T47D (cell line): ENCODE data around the gene SHROOM4.
A peak's percentile ranks its signal among the peaks of the same experiment; 100 is the strongest.

Source experiments
- DNase-seq, 2 experiments: peaks; one replicate each; pipeline versions ENCODE4 v3.0.0 to v3.0.0-alpha.2; 2011 to 2012; ENCODE audit warnings: low read depth in 1 of 2, low spot score in 1 of 2
- JUND ChIP-seq: IDR thresholded peaks from 2 replicates; pipeline ENCODE4 v1.6.1; 2012; ENCODE audit warnings: low read depth
- in situ Hi-C: cut with HindIII; loops from 2 replicates; pipeline ENCODE4 v1.10.0; 2016; ENCODE audit warnings: low sequenced_read_pairs, low pct_unique_long_range_greater_than_20kb

SHROOM4 gene

DNA sequence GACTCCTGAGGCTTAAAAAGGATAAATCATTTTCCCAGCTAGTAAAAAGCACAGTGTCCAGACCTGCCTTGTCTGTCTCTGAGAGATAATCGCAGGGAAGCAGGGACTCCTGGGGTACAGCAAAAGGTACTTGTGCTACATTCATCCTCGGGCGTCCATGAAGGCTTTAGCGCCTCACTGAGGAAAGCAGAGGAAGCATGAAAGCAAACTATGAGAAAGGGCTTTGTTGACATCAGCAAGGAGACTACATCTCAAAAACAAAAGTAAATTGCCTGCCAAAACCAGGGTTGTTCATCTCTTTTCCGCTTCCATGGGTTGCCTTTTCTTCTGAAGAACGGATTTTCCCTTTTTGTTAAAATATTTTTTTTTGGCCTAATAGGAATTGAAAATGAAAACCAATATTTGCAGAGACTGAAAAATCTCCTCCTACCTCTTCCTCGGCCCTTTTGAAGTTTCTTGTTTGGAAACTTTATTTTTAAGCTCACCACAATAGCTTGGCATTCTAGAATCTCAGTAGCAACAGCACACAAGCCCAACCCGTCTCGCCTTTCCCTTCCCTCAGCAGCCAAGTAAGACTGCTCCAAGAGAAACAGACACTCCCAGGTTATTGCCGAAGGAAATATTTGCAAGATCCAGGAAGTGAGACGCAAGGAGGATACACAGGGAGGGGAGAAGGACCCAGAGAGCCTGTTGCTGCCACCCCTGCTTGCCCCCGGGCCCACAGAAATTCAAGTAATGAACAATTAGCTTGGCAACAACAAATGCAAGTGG lies 195.0 kb downstream of the SHROOM4 start:
- in situ Hi-C loops: no loop called here
- peak; percentile 7 to 55 for DNase-seq

GRCh38 chrX:50617183-50617582 lies 196.8 kb downstream of the SHROOM4 start:
- in situ Hi-C loops: no loop called here
- TF ChIP-seq JUND: no peak
- no peak for DNase-seq

More for the DNA sequence above, 195.0 kb downstream of the SHROOM4 start:
- no peak for TF ChIP-seq JUND

GRCh38 chrX:50615570-50616158 lies 198.3 kb downstream of the SHROOM4 start:
- in situ Hi-C loops: no loop called here

DNA sequence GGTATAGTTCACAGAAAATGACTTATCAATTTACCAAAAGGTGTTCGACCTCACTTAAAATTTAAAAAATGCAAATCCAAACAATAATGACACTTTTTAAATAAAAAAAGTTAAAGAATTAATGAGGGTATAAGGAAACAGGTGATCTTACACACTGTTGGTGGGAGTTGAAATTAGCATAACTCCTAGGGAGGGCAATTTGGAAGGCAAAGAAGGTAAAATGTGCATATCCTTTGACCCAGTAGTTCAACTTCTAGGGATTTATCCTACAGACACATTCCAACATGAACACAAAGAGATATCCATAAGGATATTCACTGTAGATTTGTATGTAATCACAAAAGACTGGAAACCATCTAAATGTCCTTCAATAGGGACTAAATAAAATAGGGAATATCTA lies 199.5 kb downstream of the SHROOM4 start:
- in situ Hi-C loops: no loop called here

More at GRCh38 chrX:50615570-50616158, 198.3 kb downstream of the SHROOM4 start:
- no peak for TF ChIP-seq JUND
- DNase-seq: no peak

DNA sequence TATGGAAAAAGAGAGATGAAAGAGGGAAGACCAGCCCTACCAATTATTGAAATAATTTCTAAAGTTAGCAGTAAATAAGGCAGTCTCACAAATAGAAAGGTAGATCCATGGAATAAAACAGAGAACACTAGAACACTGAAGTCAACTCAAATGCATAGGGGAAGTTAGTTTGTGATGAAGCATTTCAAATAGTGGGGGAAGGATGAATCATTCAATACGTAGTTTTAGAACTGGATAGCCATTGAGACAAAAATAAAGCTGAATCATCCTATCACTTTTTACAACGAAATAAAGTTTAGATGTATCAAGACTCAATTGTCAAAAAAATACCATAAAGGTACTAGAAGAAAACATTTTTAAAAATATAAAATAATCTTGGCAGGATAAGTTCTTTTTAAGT lies 200.1 kb downstream of the SHROOM4 start:
- no peak for DNase-seq
- in situ Hi-C loops: no loop called here
- no peak for TF ChIP-seq JUND

More for the DNA sequence above, 199.5 kb downstream of the SHROOM4 start:
- DNase-seq: no peak
- TF ChIP-seq JUND: no peak

- in situ Hi-C loops: no loop called here
- no peak for TF ChIP-seq JUND
These were observed 204.2 kb downstream of the SHROOM4 start for GRCh38 chrX:50609796-50610195.

GRCh38 chrX:50606300-50606950 lies 207.6 kb downstream of the SHROOM4 start:
- in situ Hi-C loops: no loop called here
- no peak for DNase-seq
- no peak for TF ChIP-seq JUND

More at GRCh38 chrX:50609796-50610195, 204.2 kb downstream of the SHROOM4 start:
- no peak for DNase-seq

- in situ Hi-C loops: no loop called here
- TF ChIP-seq JUND: no peak
- no peak for DNase-seq
These were observed 217.9 kb downstream of the SHROOM4 start for GRCh38 chrX:50596056-50596455.

GRCh38 chrX:50594788-50595187 lies 219.2 kb downstream of the SHROOM4 start:
- in situ Hi-C loops: no loop called here
- no peak for TF ChIP-seq JUND
- no peak for DNase-seq

- DNase-seq: no peak
- in situ Hi-C loops: no loop called here
- no peak for TF ChIP-seq JUND
These were observed 227.0 kb downstream of the SHROOM4 start for GRCh38 chrX:50586980-50587379.

DNA sequence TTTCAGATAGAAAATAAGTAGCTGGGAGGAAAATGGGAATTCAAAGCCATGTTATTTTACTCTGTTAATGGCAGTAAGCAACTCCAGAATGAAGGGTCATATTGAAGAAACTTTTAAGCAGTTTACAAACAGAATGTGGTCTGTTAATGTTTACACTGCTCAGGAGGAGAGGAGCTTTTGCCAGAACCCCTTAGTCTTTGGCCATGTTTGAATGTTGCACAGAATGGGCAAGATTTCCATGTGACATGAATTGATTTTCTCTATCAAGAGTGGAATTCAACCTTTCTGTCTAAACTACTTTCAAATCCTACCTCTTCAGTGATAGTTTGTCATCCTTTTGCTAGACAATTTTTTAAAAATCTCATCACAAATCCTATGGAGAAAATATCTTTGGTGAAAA lies 227.6 kb downstream of the SHROOM4 start:
- no peak for TF ChIP-seq JUND
- in situ Hi-C loops: no loop called here

GRCh38 chrX:50581405-50581804 lies 232.6 kb downstream of the SHROOM4 start:
- no peak for TF ChIP-seq JUND
- DNase-seq: no peak
- in situ Hi-C loops: no loop called here

More for the DNA sequence above, 227.6 kb downstream of the SHROOM4 start:
- DNase-seq: no peak

DNA sequence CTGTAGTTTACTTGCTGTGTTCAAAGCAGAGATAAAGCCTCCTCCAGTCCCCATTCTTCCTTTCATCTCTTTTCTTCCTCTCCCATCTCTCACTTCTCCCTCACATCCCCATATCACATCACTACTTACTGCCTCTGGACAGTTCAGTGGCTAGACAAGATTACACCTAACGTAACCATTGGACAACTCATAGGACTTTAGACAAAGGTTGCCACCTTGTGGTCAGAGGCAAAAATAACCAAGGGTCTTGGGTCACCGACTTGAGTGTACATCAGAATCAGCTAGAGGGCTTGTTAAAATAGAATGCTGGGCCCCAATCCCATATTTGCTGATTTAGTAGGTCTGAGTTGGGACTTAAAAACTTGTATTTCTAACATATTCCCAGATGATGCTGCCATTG lies 234.0 kb downstream of the SHROOM4 start:
- no peak for TF ChIP-seq JUND
- peak; percentile 31 to 83 for DNase-seq
- in situ Hi-C loops: no loop called here
